Cerebellar cortex (tissue), 1 donor: ENCODE measurements around the gene IRGM.
A peak's percentile ranks its signal among the peaks of the same experiment; 100 is the strongest.
"Not testable (repeated sequence)": the region's sequence is repeated elsewhere in the genome, so short reads cannot be mapped to it uniquely, and the experiment has no call there.

Experiments
- DNase-seq: peaks from one replicate; pipeline ENCODE4 v3.0.0-alpha.2; 2015; ENCODE audit warnings: low spot score

IRGM gene

GRCh38 chr5:150846308-150846653 lies at the start of gene IRGM:
TSS of gene IRGM (plus strand) at chr5:150846521. CDS start at chr5:150848124, 1,603 bp downstream.
- DNase-seq: not testable (repeated sequence)

- no peak for DNase-seq
Observed at GRCh38 chr5:150797384-150797783, 48.9 kb upstream of the IRGM start.

GRCh38 chr5:150801117-150801927 lies 45.0 kb upstream of the IRGM start:
- peak; percentile 83 for DNase-seq

- DNase-seq: no peak
Observed at GRCh38 chr5:150804388-150804787, 41.9 kb upstream of the IRGM start.

GRCh38 chr5:150809363-150809762 lies 37.0 kb upstream of the IRGM start:
- no peak for DNase-seq

- DNase-seq: no peak
Observed at GRCh38 chr5:150815010-150815409, 31.3 kb upstream of the IRGM start.

- DNase-seq: no peak
Observed at GRCh38 chr5:150816946-150817345, 29.4 kb upstream of the IRGM start.

- DNase-seq: no peak
Observed at GRCh38 chr5:150829744-150830143, 16.6 kb upstream of the IRGM start.

- DNase-seq: not testable (repeated sequence)
Observed at GRCh38 chr5:150831821-150832220, 14.5 kb upstream of the IRGM start.

GRCh38 chr5:150836064-150836463 lies 10.3 kb upstream of the IRGM start:
- no peak for DNase-seq

GRCh38 chr5:150836703-150837102 lies 9.6 kb upstream of the IRGM start:
- no peak for DNase-seq

- not testable (repeated sequence) for DNase-seq
Observed at GRCh38 chr5:150845185-150845859, 999 bp upstream of the IRGM start.

- peak; percentile 89 for DNase-seq
Observed at GRCh38 chr5:150846654-150847333, 473 bp downstream of the IRGM start.

GRCh38 chr5:150847334-150847695 lies 994 bp downstream of the IRGM start:
- no peak for DNase-seq

- no peak for DNase-seq
Observed at GRCh38 chr5:150848271-150848670, 1.9 kb downstream of the IRGM start.

- no peak for DNase-seq
Observed at GRCh38 chr5:150851039-150851438, 4.7 kb downstream of the IRGM start.

GRCh38 chr5:150853561-150853960 lies 7.2 kb downstream of the IRGM start:
- DNase-seq: no peak

- DNase-seq: not testable (repeated sequence)
Observed at GRCh38 chr5:150856700-150857099, 10.4 kb downstream of the IRGM start.

- DNase-seq: no peak
Observed at GRCh38 chr5:150860246-150860821, 14.0 kb downstream of the IRGM start.

GRCh38 chr5:150862070-150862469 lies 15.7 kb downstream of the IRGM start:
- DNase-seq: no peak

- DNase-seq: no peak
Observed at GRCh38 chr5:150879358-150879757, 33.0 kb downstream of the IRGM start.
